ENCODE results near the gene NSMCE1. TPM values are rescaled to one million over a fixed set of nuclear protein-coding genes. Genes with fewer than 3 reads are reported as not detected.

NSMCE1 gene
- total and polyA plus RNA-seq, 2 of the 8 experiments (the other 6 are each of a cell fraction or from before 2014, with no cell fraction given) = 8.1 to 16.6 TPM

DNA sequence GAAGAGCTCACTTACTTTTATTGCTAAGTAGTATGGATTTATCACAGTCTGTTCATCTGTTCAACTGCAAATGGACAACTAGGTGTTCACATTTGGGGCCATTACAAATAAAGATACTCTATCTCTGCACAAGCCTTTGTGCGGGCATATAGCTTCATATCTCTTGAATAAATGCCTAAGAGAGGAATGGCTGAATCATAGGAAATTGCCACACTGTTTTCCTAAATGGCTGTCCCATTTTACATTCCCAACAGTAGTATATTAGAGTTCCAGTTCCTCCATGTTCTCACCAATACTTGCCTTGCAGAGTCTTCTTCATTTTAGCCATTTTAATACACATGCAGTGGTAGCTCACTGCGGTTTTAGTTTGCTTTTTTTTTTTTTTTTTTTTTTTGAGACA is 20.5 kb downstream of the NSMCE1 start:
- Histone ChIP-seq H2BK5ac (ENCODE audit: low read depth, low read length) (no peak overlapping the region), H3K27ac (ENCODE audit: low read depth, low read length) (no peak overlapping the region), H3K23me2 (ENCODE audit: low read depth, low read length) (no peaks in the 10 kb centered on the region), H3K9ac (replicated peaks in 1 of 4; ENCODE audit: extremely low read depth in 1 of 4, low read depth in 3 of 4, low read length in 3 of 4) (no peak overlapping the region), H4K20me1 (replicated peaks in 1 of 2; ENCODE audit: control insufficient read depth in 1 of 2, insufficient read depth in 2 of 2, low read length in 2 of 2) (no peaks in the 10 kb centered on the region), H3K27me3 (replicated peaks in 1 of 4; ENCODE audit: control insufficient read depth in 3 of 4, extremely low read depth in 1 of 4, insufficient read depth in 3 of 4, low read length in 3 of 4) (no peaks in the 10 kb centered on the region), H3K79me2 (ENCODE audit: control insufficient read depth in 1 of 2, insufficient read depth in 2 of 2, low read length in 2 of 2) (no peaks in the 10 kb centered on the region), H3K18ac (ENCODE audit: extremely low read depth, low read length) (no peak overlapping the region), H3K9me3 (ENCODE audit: insufficient read depth in 2 of 2, low read depth in 1 of 2, low read length in 1 of 2) (no peaks in the 10 kb centered on the region), H3K4me3 (ENCODE audit: extremely low read depth in 1 of 4, insufficient read depth in 2 of 4, low read depth in 3 of 4, low read length in 4 of 4) (no peak overlapping the region), H2BK120ac (replicated peaks; ENCODE audit: low read depth, low read length) (no peak overlapping the region), H4K91ac (replicated peaks; ENCODE audit: insufficient read length, low read length) (no peak overlapping the region), H3K36me3 (ENCODE audit: control insufficient read depth in 2 of 4, insufficient read depth in 4 of 4, low read length in 3 of 4) (no peaks in the 10 kb centered on the region), H2BK15ac (ENCODE audit: low read length) (no peak overlapping the region), H3K14ac (ENCODE audit: insufficient read length) (no peak overlapping the region), H2BK20ac (ENCODE audit: low read length) (no peak overlapping the region), H3K56ac (replicated peaks; ENCODE audit: insufficient read length, low read depth, low read length) (no peak overlapping the region), H2AFZ (ENCODE audit: low read length) (no peak overlapping the region), H3K79me1 (ENCODE audit: low read depth, low read length) (no peaks in the 10 kb centered on the region), H3K4me2 (ENCODE audit: insufficient read depth in 1 of 2, low read depth in 2 of 2, low read length in 2 of 2) (no peak overlapping the region), H3K4me1 (replicated peaks in 1 of 4; ENCODE audit: control insufficient read depth in 3 of 4, insufficient read depth in 4 of 4, low read length in 3 of 4) (peaks cover 0 to 4% (median under 1%) of the 10 kb centered on the region in 4 experiments; a peak in 2 of 7 replicates), H3K4ac (replicated peaks; ENCODE audit: insufficient read length, low read depth, low read length) (no peak overlapping the region), H2AK5ac (ENCODE audit: low read depth, low read length) (no peak overlapping the region), H4K5ac (ENCODE audit: insufficient read length, low read depth, low read length) (no peak overlapping the region), H3K23ac (ENCODE audit: insufficient read length) (no peak overlapping the region), H4K8ac (ENCODE audit: extremely low read depth, insufficient read depth, low read length) (no peak overlapping the region), H2BK12ac (ENCODE audit: low read depth, low read length) (no peak overlapping the region)
- FAIRE-seq = no peak
- no peak for DNase-seq (ENCODE audit: low read depth in 1 of 2, low spot score in 2 of 2)
- ChIA-PET POLR2A (ENCODE audit: partially characterized antibody) (no interaction called here), CTCF (ENCODE audit: partially characterized antibody) (interaction anchor here (0.6 to 3.2 kb wide), 6 partner anchors 11 to 127 kb away, joined by 3 to 15 read pairs (median 4); no protein-coding TSS in a partner anchor)
- WGBS, 2 experiments (ENCODE audit: extremely low coverage in 1 of 2, insufficient coverage in 1 of 2, insufficient read length in 1 of 2, insufficient replicate concordance in 2 of 2, low coverage in 1 of 2, low lambda C conversion rate in 2 of 2, missing lambda C conversion rate in 1 of 2) = 92% methylated on average over 2 of the region's 2 CpGs; no CpG with 5 or more reads in 1 of the 2 experiments
- TF ChIP-seq SIN3A (conservative IDR thresholded peaks at IDR 0.05 in 1 of 2, IDR thresholded peaks at IDR 0.05 in 1 of 2; ENCODE audit: low read depth in 1 of 2, low read length in 2 of 2) (no peak), RAD21 (IDR thresholded peaks at IDR 0.05 in 1 of 2, conservative IDR thresholded peaks at IDR 0.05 in 1 of 2; ENCODE audit: low read depth in 2 of 2, low read length in 2 of 2) (no peak), YY1 (IDR thresholded peaks at IDR 0.05; ENCODE audit: low read depth, low read length) (no peak)

Data from H1 (cell line).